ENCODE measurements around the gene SLCO6A1.
A peak's percentile ranks its signal among the peaks of the same experiment; 100 is the strongest.
"Not testable (repeated sequence)": the region's sequence is repeated elsewhere in the genome, so short reads cannot be mapped to it uniquely, and the experiment has no call there.

Gene SLCO6A1

GRCh38 chr5:102528600-102528999 lies 29.8 kb upstream of the SLCO6A1 start:
- H3K4me3 ChIP-seq (ENCODE audit: low read depth, low read length): no peak overlapping the region
- no peak for DNase-seq (ENCODE audit: low read depth, low spot score)
- TF ChIP-seq CTCF (IDR thresholded peaks at IDR 0.05; ENCODE audit: low read depth, low read length): no peak
- in situ Hi-C loops (cut with HindIII; ENCODE audit: low sequenced_read_pairs): no loop called here

- in situ Hi-C loops (cut with HindIII; ENCODE audit: low sequenced_read_pairs): no loop called here
- no peak overlapping the region for H3K4me3 ChIP-seq (ENCODE audit: low read depth, low read length)
- no peak for DNase-seq (ENCODE audit: low read depth, low spot score)
- TF ChIP-seq CTCF (IDR thresholded peaks at IDR 0.05; ENCODE audit: low read depth, low read length): no peak
Observed at GRCh38 chr5:102527547-102527946, 28.7 kb upstream of the SLCO6A1 start.

GRCh38 chr5:102523541-102524175 lies 24.9 kb upstream of the SLCO6A1 start:
- in situ Hi-C loops (cut with HindIII; ENCODE audit: low sequenced_read_pairs): no loop called here
- no peak overlapping the region for H3K4me3 ChIP-seq (ENCODE audit: low read depth, low read length)
- TF ChIP-seq CTCF (IDR thresholded peaks at IDR 0.05; ENCODE audit: low read depth, low read length): no peak

GRCh38 chr5:102511666-102512065 lies 12.9 kb upstream of the SLCO6A1 start:
- in situ Hi-C loops (cut with HindIII; ENCODE audit: low sequenced_read_pairs): no loop called here
- no peak overlapping the region for H3K4me3 ChIP-seq (ENCODE audit: low read depth, low read length)
- TF ChIP-seq CTCF (IDR thresholded peaks at IDR 0.05; ENCODE audit: low read depth, low read length): no peak
- DNase-seq (ENCODE audit: low read depth, low spot score): peak; percentile 47

More at GRCh38 chr5:102523541-102524175, 24.9 kb upstream of the SLCO6A1 start:
- no peak for DNase-seq (ENCODE audit: low read depth, low spot score)

- H3K4me3 ChIP-seq (ENCODE audit: low read depth, low read length); in situ Hi-C loops (cut with HindIII; ENCODE audit: low sequenced_read_pairs); DNase-seq (ENCODE audit: low read depth, low spot score): not testable (repeated sequence)
Observed at GRCh38 chr5:102491261-102491914, 7.4 kb downstream of the SLCO6A1 start.

GRCh38 chr5:102483736-102484135 lies 15.1 kb downstream of the SLCO6A1 start:
- DNase-seq (ENCODE audit: low read depth, low spot score): no peak
- no peak for TF ChIP-seq CTCF (IDR thresholded peaks at IDR 0.05; ENCODE audit: low read depth, low read length)
- no peak overlapping the region for H3K4me3 ChIP-seq (ENCODE audit: low read depth, low read length)
- in situ Hi-C loops (cut with HindIII; ENCODE audit: low sequenced_read_pairs): no loop called here

- no peak for TF ChIP-seq CTCF (IDR thresholded peaks at IDR 0.05; ENCODE audit: low read depth, low read length)
- peak; percentile 54 for DNase-seq (ENCODE audit: low read depth, low spot score)
- in situ Hi-C loops (cut with HindIII; ENCODE audit: low sequenced_read_pairs): no loop called here
- no peak overlapping the region for H3K4me3 ChIP-seq (ENCODE audit: low read depth, low read length)
Observed at GRCh38 chr5:102481054-102481715, 17.6 kb downstream of the SLCO6A1 start.
